Prostate gland (tissue), 2 donors: ENCODE measurements around the gene TCF12.

Experiments used
- POLR2A ChIP-seq: fragments of 450-650 bp; IDR thresholded peaks from one replicate; pipeline ENCODE4 v1.6.1; 2016; ENCODE audit warnings: antibody characterized with exemption, mild to moderate bottlenecking
- POLR2AphosphoS5 ChIP-seq: sonication (generic); formaldehyde crosslinking; IDR thresholded peaks from one replicate; pipeline ENCODE4 v1.6.1; 2017; ENCODE audit warnings: antibody characterized with exemption
- TF ChIP-seq, protein P1 (sequence below), 4 experiments: fragments of 200-600 bp in 2 of 4; fragments of 450-650 bp in 2 of 4; sonication (generic) in 2 of 4; IDR thresholded peaks; 1 replicate in 3 of 4; 2 replicates in 1 of 4; pipeline ENCODE4 v1.5.1; 2016 to 2019; ENCODE audit warnings: antibody characterized with exemption in 4 of 4, mild to moderate bottlenecking in 2 of 4, moderate library complexity in 2 of 4

DNA sequence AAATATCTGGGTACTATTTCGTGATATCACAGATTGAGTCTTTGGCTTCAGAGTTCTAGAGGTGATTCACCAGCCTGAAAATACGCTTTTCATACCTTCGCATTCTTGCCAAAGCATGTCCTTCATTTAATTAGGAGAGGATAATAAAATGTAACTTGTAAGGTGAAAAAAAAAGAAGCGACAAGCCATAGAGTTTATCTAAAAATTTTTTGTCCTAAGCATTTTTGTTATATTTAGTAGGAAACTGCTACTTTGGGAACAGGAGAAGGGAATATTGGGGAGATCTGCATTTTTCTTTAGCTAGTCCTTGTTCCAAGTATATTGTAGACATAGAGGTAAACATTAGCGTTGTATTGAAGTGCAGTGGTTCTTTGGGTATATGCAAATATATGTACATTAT, 120.1 kb downstream of the TCF12 start:
- TF ChIP-seq, protein P1, sequence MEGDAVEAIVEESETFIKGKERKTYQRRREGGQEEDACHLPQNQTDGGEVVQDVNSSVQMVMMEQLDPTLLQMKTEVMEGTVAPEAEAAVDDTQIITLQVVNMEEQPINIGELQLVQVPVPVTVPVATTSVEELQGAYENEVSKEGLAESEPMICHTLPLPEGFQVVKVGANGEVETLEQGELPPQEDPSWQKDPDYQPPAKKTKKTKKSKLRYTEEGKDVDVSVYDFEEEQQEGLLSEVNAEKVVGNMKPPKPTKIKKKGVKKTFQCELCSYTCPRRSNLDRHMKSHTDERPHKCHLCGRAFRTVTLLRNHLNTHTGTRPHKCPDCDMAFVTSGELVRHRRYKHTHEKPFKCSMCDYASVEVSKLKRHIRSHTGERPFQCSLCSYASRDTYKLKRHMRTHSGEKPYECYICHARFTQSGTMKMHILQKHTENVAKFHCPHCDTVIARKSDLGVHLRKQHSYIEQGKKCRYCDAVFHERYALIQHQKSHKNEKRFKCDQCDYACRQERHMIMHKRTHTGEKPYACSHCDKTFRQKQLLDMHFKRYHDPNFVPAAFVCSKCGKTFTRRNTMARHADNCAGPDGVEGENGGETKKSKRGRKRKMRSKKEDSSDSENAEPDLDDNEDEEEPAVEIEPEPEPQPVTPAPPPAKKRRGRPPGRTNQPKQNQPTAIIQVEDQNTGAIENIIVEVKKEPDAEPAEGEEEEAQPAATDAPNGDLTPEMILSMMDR (IDR thresholded peaks at IDR 0.05): no peak
- TF ChIP-seq POLR2AphosphoS5: no peak
- TF ChIP-seq POLR2A: no peak
